HL-60 (cell line): ENCODE results near the gene SEC63.

Experiments
- DNase-seq, 2 experiments: peaks; one replicate each; pipeline ENCODE4 v3.0.0-alpha.2; 2010 to 2020; ENCODE audit warnings: low read depth in 1 of 2, low spot score in 1 of 2
- H3K27ac ChIP-seq: fragments of 250-450 bp; sonication (Bioruptor Pico); replicated peaks from 2 replicates; pipeline ENCODE4 v1.5.1; 2020; ENCODE audit warnings: mild to moderate bottlenecking, moderate library complexity
- H3K27me3 ChIP-seq: fragments of 250-450 bp; sonication (Bioruptor Pico); 2 replicates; pipeline ENCODE4 v1.5.1; 2021; ENCODE audit warnings: mild to moderate bottlenecking, moderate library complexity; ENCODE audit not compliant: insufficient read depth, poor library complexity, severe bottlenecking
- H3K4me3 ChIP-seq: replicated peaks from 2 replicates; pipeline ENCODE4 v1.5.1; 2011; ENCODE audit warnings: mild to moderate bottlenecking, control low read depth, low read length; ENCODE audit not compliant: insufficient read depth
- CTCF ChIP-seq: IDR thresholded peaks from one replicate; pipeline ENCODE4 v1.5.1; 2011; ENCODE audit warnings: low read length, control low read depth, inconsistent platforms; ENCODE audit not compliant: insufficient read depth
- GABPA ChIP-seq: IDR thresholded peaks from 2 replicates; pipeline ENCODE4 v1.6.1; 2012; ENCODE audit warnings: low read depth
- POLR2AphosphoS5 ChIP-seq: IDR thresholded peaks from 2 replicates; pipeline ENCODE4 v1.6.1; 2012; ENCODE audit warnings: low read depth
- REST ChIP-seq: IDR thresholded peaks from 2 replicates; pipeline ENCODE4 v1.6.1; 2012; ENCODE audit warnings: low read depth; ENCODE audit not compliant: insufficient replicate concordance
- SPI1 ChIP-seq: IDR thresholded peaks from 2 replicates; pipeline ENCODE4 v1.6.1; 2012; ENCODE audit warnings: low read depth, mild to moderate bottlenecking, borderline replicate concordance

SEC63 gene

GRCh38 chr6:107845777-107846176 lies 112.2 kb downstream of the SEC63 start:
- H3K27me3 ChIP-seq: no peaks in the 10 kb centered on the region
- H3K4me3 ChIP-seq: no peak overlapping the region
- TF ChIP-seq SPI1: no peak
- no peak for TF ChIP-seq GABPA
- TF ChIP-seq REST: no peak
- no peak for TF ChIP-seq CTCF
- TF ChIP-seq POLR2AphosphoS5: no peak
- no peak overlapping the region for H3K27ac ChIP-seq
- DNase-seq: no peak

- Histone ChIP-seq H3K4me3 (no peak overlapping the region), H3K27me3 (no peaks in the 10 kb centered on the region)
- no peak for DNase-seq
Observed at GRCh38 chr6:107843400-107843799, 114.6 kb downstream of the SEC63 start.

GRCh38 chr6:107841275-107841670 lies 116.7 kb downstream of the SEC63 start:
- Histone ChIP-seq H3K27ac (no peak overlapping the region), H3K27me3 (no peaks in the 10 kb centered on the region)
- TF ChIP-seq SPI1: no peak
- TF ChIP-seq POLR2AphosphoS5: no peak
- TF ChIP-seq CTCF: no peak
- no peak for TF ChIP-seq GABPA
- TF ChIP-seq REST: no peak

More at GRCh38 chr6:107843400-107843799, 114.6 kb downstream of the SEC63 start:
- TF ChIP-seq GABPA (no peak), REST (no peak), CTCF (no peak), POLR2AphosphoS5 (no peak), SPI1 (no peak)
- no peak overlapping the region for H3K27ac ChIP-seq

More at GRCh38 chr6:107841275-107841670, 116.7 kb downstream of the SEC63 start:
- no peak overlapping the region for H3K4me3 ChIP-seq
- DNase-seq: no peak
